ENCODE results near the gene CCL20.

GRCh38 chr2:227848146-227848545, 34.5 kb downstream of the CCL20 start:
- TF ChIP-seq CTCF (IDR thresholded peaks at IDR 0.05; ENCODE audit: low read depth, low read length, poor library complexity, severe bottlenecking) (no peak), EZH2phosphoT487 (IDR thresholded peaks at IDR 0.05; ENCODE audit: borderline replicate concordance, low read length) (no peak)

Data from DOHH2 (cell line).